ENCODE results near the gene TRPM4. TPM values are rescaled to one million over a fixed set of nuclear protein-coding genes. Genes with fewer than 3 reads are reported as not detected.
"Not testable (repeated sequence)": the region's sequence is repeated elsewhere in the genome, so short reads cannot be mapped to it uniquely, and the experiment has no call there.

The TRPM4 gene
- total RNA-seq, 2 donors from 2014 or later, result 0.52 TPM; not detected in 1

GRCh38 chr19:49136771-49137171 is 20.8 kb upstream of the TRPM4 start:
- Mint-ChIP-seq H3K4me1 (peaks cover 7% of the 10 kb centered on the region), H3K27me3 (peaks cover 6% of the 10 kb centered on the region), H3K36me3 (ENCODE audit: low read depth) (no peaks in the 10 kb centered on the region), H3K9me3 (no peaks in the 10 kb centered on the region), H3K4me3 (no peak overlapping the region), H3K27ac (no peak overlapping the region)
- no peak for ATAC-seq (replicated peaks)

GRCh38 chr19:49140951-49141350 is 16.6 kb upstream of the TRPM4 start:
- H3K27ac Mint-ChIP-seq, result no peak overlapping the region
- H3K27me3 Mint-ChIP-seq, result peaks cover 17% of the 10 kb centered on the region

GRCh38 chr19:49141352-49141751 is 16.2 kb upstream of the TRPM4 start:
- Mint-ChIP-seq H3K4me1 (peaks cover 23% of the 10 kb centered on the region), H3K36me3 (ENCODE audit: low read depth) (no peaks in the 10 kb centered on the region), H3K27ac (no peak overlapping the region), H3K4me3 (no peak overlapping the region), H3K9me3 (no peaks in the 10 kb centered on the region), H3K27me3 (peaks cover 19% of the 10 kb centered on the region)
- ATAC-seq (replicated peaks), result no peak

More at GRCh38 chr19:49140951-49141350, 16.6 kb upstream of the TRPM4 start:
- no peaks in the 10 kb centered on the region for H3K36me3 Mint-ChIP-seq (ENCODE audit: low read depth)
- no peak for ATAC-seq (replicated peaks)
- H3K9me3 Mint-ChIP-seq, result no peaks in the 10 kb centered on the region
- no peak overlapping the region for H3K4me3 Mint-ChIP-seq
- peaks cover 23% of the 10 kb centered on the region for H3K4me1 Mint-ChIP-seq

GRCh38 chr19:49142866-49143335 is 14.7 kb upstream of the TRPM4 start:
- no peaks in the 10 kb centered on the region for H3K36me3 Mint-ChIP-seq (ENCODE audit: low read depth)
- peak; percentile 96 for ATAC-seq (replicated peaks)
- H3K27ac Mint-ChIP-seq, result no peak overlapping the region
- H3K4me1 Mint-ChIP-seq, result peaks cover 23% of the 10 kb centered on the region
- H3K27me3 Mint-ChIP-seq, result peaks cover 28% of the 10 kb centered on the region
- H3K9me3 Mint-ChIP-seq, result no peaks in the 10 kb centered on the region
- peak overlapping the region; percentile 77 for H3K4me3 Mint-ChIP-seq

- H3K4me1 Mint-ChIP-seq, result peaks cover 27% of the 10 kb centered on the region
Observed at GRCh38 chr19:49145573-49146407, 11.8 kb upstream of the TRPM4 start.

GRCh38 chr19:49146408-49146770 is 11.2 kb upstream of the TRPM4 start:
- H3K27me3 Mint-ChIP-seq, result peaks cover 42% of the 10 kb centered on the region
- peaks cover 24% of the 10 kb centered on the region for H3K4me1 Mint-ChIP-seq
- peak overlapping the region; percentile 66 for H3K4me3 Mint-ChIP-seq
- not testable (repeated sequence) for H3K36me3 Mint-ChIP-seq (ENCODE audit: low read depth); ATAC-seq (replicated peaks); H3K27ac Mint-ChIP-seq; H3K9me3 Mint-ChIP-seq

More at GRCh38 chr19:49145573-49146407, 11.8 kb upstream of the TRPM4 start:
- H3K27me3 Mint-ChIP-seq, result peaks cover 44% of the 10 kb centered on the region
- no peaks in the 10 kb centered on the region for H3K36me3 Mint-ChIP-seq (ENCODE audit: low read depth)
- peak overlapping the region; percentile 66 for H3K4me3 Mint-ChIP-seq
- no peaks in the 10 kb centered on the region for H3K9me3 Mint-ChIP-seq
- peak; percentile 66 for ATAC-seq (replicated peaks)
- H3K27ac Mint-ChIP-seq, result peak overlapping the region; percentile 51

- peaks cover 10% of the 10 kb centered on the region for H3K4me1 Mint-ChIP-seq
- no peaks in the 10 kb centered on the region for H3K36me3 Mint-ChIP-seq (ENCODE audit: low read depth)
- no peaks in the 10 kb centered on the region for H3K9me3 Mint-ChIP-seq
- peak overlapping the region; percentile 74 for H3K4me3 Mint-ChIP-seq
- ATAC-seq (replicated peaks), result no peak
- H3K27me3 Mint-ChIP-seq, result peaks cover 38% of the 10 kb centered on the region
- H3K27ac Mint-ChIP-seq, result no peak overlapping the region
Observed at GRCh38 chr19:49148044-49148682, 9.4 kb upstream of the TRPM4 start.

GRCh38 chr19:49148784-49149651 is 8.6 kb upstream of the TRPM4 start:
- Mint-ChIP-seq H3K4me1 (peaks cover 9% of the 10 kb centered on the region), H3K9me3 (no peaks in the 10 kb centered on the region), H3K4me3 (peak overlapping the region; percentile 74), H3K36me3 (ENCODE audit: low read depth) (no peaks in the 10 kb centered on the region), H3K27ac (no peak overlapping the region), H3K27me3 (peaks cover 45% of the 10 kb centered on the region)
- ATAC-seq (replicated peaks), result peak; percentile 48

- Mint-ChIP-seq H3K4me3 (peak overlapping the region; percentile 74), H3K27ac (no peak overlapping the region), H3K4me1 (peaks cover 9% of the 10 kb centered on the region)
Observed at GRCh38 chr19:49149652-49150105, 7.9 kb upstream of the TRPM4 start.

GRCh38 chr19:49150106-49150943 is 7.3 kb upstream of the TRPM4 start:
- Mint-ChIP-seq H3K36me3 (ENCODE audit: low read depth) (no peaks in the 10 kb centered on the region), H3K27me3 (peaks cover 55% of the 10 kb centered on the region), H3K4me3 (peak overlapping the region; percentile 74), H3K27ac (no peak overlapping the region), H3K9me3 (no peaks in the 10 kb centered on the region), H3K4me1 (peaks cover 9% of the 10 kb centered on the region)
- peak; percentile 34 for ATAC-seq (replicated peaks)

More at GRCh38 chr19:49149652-49150105, 7.9 kb upstream of the TRPM4 start:
- Mint-ChIP-seq H3K36me3 (ENCODE audit: low read depth) (no peaks in the 10 kb centered on the region), H3K9me3 (no peaks in the 10 kb centered on the region), H3K27me3 (peaks cover 52% of the 10 kb centered on the region)
- no peak for ATAC-seq (replicated peaks)

- Mint-ChIP-seq H3K27ac (no peak overlapping the region), H3K4me3 (peak overlapping the region; percentile 74), H3K27me3 (peaks cover 61% of the 10 kb centered on the region), H3K36me3 (ENCODE audit: low read depth) (no peaks in the 10 kb centered on the region), H3K9me3 (no peaks in the 10 kb centered on the region), H3K4me1 (peaks cover 5% of the 10 kb centered on the region)
- no peak for ATAC-seq (replicated peaks)
Observed at GRCh38 chr19:49150944-49151243, 6.7 kb upstream of the TRPM4 start.

GRCh38 chr19:49151267-49152118 is 6.1 kb upstream of the TRPM4 start:
- peaks cover 62% of the 10 kb centered on the region for H3K27me3 Mint-ChIP-seq
- H3K36me3 Mint-ChIP-seq (ENCODE audit: low read depth), result no peaks in the 10 kb centered on the region
- ATAC-seq (replicated peaks), result peak; percentile 14
- peaks cover 4% of the 10 kb centered on the region for H3K4me1 Mint-ChIP-seq
- H3K9me3 Mint-ChIP-seq, result no peaks in the 10 kb centered on the region
- no peak overlapping the region for H3K27ac Mint-ChIP-seq
- H3K4me3 Mint-ChIP-seq, result peak overlapping the region; percentile 74

- no peak overlapping the region for H3K27ac Mint-ChIP-seq
- H3K4me1 Mint-ChIP-seq, result peaks cover 4% of the 10 kb centered on the region
- ATAC-seq (replicated peaks), result no peak
- no peaks in the 10 kb centered on the region for H3K36me3 Mint-ChIP-seq (ENCODE audit: low read depth)
- peaks cover 59% of the 10 kb centered on the region for H3K27me3 Mint-ChIP-seq
- H3K9me3 Mint-ChIP-seq, result no peaks in the 10 kb centered on the region
- H3K4me3 Mint-ChIP-seq, result no peak overlapping the region
Observed at GRCh38 chr19:49152119-49152550, 5.5 kb upstream of the TRPM4 start.

All from activated T-helper 17 cell treated with anti-CD3 and anti-CD28 coated beads, Interleukin-2, amount 50 U/mL, for 72 hours (primary cell).